Hepatocyte (in vitro differentiated cells): ENCODE results near the gene TMIE.

Experiments used
- EZH2 ChIP-seq: fragments of 200-600 bp; sonication (generic); IDR thresholded peaks from 2 replicates; pipeline ENCODE4 v1.6.1; 2016; ENCODE audit warnings: antibody characterized with exemption, mild to moderate bottlenecking, borderline replicate concordance
- TF ChIP-seq, protein P1 (sequence below): fragments of 200-600 bp; sonication (generic); IDR thresholded peaks from 2 replicates; pipeline ENCODE4 v1.5.1; 2016; ENCODE audit warnings: antibody characterized with exemption, mild to moderate bottlenecking; ENCODE audit not compliant: poor library complexity

DNA sequence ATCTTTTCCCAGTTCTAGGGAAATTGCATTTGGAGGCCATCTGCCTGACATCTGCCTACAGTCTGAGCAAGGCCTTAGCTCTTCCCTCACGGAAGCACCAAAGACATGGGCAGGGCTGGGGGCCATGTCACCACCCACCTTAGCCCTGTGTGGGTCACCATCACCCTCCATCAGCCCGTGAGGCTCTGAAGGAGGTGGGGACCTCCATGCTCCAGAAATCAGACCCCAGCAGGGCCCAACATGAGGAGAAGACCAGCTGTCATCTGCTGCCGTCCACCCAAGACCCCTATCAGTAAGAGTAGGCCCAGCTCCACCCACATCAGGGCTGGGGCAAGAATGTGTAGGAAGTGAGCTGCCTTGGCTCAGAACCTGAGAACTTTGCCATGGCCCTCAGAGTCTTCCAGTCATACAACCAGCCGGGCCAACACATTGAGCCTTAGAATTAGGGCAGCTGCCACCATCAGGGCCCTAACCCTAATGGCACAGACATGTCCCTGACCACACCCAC, 1.9 kb downstream of the TMIE start:
- TF ChIP-seq, protein P1, sequence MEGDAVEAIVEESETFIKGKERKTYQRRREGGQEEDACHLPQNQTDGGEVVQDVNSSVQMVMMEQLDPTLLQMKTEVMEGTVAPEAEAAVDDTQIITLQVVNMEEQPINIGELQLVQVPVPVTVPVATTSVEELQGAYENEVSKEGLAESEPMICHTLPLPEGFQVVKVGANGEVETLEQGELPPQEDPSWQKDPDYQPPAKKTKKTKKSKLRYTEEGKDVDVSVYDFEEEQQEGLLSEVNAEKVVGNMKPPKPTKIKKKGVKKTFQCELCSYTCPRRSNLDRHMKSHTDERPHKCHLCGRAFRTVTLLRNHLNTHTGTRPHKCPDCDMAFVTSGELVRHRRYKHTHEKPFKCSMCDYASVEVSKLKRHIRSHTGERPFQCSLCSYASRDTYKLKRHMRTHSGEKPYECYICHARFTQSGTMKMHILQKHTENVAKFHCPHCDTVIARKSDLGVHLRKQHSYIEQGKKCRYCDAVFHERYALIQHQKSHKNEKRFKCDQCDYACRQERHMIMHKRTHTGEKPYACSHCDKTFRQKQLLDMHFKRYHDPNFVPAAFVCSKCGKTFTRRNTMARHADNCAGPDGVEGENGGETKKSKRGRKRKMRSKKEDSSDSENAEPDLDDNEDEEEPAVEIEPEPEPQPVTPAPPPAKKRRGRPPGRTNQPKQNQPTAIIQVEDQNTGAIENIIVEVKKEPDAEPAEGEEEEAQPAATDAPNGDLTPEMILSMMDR: no peak
- TF ChIP-seq EZH2: no peak
